ENCODE measurements around the gene KIAA0232.

DNA sequence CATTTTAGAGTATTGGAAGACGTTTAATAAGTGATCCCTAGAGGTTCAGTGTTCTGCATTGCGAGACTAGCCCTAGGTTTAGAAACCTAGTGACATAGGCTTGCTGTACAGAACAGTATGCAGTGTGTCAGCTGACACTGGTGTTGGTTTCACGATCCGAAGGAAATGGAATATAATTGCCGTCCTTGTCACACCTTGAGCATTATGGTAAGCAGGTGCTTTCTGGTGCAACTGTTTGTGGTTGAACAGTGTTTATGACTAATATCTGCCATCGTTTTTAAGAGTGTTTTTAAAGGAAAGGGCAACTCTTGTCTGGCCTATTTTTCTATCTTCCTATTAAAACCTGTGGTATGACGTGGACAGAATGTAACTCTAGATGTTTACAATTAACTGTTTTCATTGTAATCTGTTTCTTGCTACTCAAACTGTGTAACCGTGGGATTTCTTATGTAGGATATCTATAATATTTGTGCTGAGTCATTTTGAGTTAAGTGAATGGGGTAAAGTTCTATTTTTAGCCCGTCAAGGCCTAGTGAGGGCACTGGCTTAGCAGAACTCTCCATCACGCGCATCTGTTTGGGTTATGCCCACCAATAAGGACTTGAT is 73.3 kb downstream of the KIAA0232 start:
- TF ChIP-seq, protein P1, sequence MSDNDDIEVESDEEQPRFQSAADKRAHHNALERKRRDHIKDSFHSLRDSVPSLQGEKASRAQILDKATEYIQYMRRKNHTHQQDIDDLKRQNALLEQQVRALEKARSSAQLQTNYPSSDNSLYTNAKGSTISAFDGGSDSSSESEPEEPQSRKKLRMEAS (IDR thresholded peaks at IDR 0.05): no peak
- TF ChIP-seq, protein P2, sequence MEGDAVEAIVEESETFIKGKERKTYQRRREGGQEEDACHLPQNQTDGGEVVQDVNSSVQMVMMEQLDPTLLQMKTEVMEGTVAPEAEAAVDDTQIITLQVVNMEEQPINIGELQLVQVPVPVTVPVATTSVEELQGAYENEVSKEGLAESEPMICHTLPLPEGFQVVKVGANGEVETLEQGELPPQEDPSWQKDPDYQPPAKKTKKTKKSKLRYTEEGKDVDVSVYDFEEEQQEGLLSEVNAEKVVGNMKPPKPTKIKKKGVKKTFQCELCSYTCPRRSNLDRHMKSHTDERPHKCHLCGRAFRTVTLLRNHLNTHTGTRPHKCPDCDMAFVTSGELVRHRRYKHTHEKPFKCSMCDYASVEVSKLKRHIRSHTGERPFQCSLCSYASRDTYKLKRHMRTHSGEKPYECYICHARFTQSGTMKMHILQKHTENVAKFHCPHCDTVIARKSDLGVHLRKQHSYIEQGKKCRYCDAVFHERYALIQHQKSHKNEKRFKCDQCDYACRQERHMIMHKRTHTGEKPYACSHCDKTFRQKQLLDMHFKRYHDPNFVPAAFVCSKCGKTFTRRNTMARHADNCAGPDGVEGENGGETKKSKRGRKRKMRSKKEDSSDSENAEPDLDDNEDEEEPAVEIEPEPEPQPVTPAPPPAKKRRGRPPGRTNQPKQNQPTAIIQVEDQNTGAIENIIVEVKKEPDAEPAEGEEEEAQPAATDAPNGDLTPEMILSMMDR (IDR thresholded peaks at IDR 0.05; ENCODE audit: low read depth, low read length, missing input control): no peak
- TF ChIP-seq, protein P3, sequence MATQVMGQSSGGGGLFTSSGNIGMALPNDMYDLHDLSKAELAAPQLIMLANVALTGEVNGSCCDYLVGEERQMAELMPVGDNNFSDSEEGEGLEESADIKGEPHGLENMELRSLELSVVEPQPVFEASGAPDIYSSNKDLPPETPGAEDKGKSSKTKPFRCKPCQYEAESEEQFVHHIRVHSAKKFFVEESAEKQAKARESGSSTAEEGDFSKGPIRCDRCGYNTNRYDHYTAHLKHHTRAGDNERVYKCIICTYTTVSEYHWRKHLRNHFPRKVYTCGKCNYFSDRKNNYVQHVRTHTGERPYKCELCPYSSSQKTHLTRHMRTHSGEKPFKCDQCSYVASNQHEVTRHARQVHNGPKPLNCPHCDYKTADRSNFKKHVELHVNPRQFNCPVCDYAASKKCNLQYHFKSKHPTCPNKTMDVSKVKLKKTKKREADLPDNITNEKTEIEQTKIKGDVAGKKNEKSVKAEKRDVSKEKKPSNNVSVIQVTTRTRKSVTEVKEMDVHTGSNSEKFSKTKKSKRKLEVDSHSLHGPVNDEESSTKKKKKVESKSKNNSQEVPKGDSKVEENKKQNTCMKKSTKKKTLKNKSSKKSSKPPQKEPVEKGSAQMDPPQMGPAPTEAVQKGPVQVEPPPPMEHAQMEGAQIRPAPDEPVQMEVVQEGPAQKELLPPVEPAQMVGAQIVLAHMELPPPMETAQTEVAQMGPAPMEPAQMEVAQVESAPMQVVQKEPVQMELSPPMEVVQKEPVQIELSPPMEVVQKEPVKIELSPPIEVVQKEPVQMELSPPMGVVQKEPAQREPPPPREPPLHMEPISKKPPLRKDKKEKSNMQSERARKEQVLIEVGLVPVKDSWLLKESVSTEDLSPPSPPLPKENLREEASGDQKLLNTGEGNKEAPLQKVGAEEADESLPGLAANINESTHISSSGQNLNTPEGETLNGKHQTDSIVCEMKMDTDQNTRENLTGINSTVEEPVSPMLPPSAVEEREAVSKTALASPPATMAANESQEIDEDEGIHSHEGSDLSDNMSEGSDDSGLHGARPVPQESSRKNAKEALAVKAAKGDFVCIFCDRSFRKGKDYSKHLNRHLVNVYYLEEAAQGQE (IDR thresholded peaks at IDR 0.05): no peak
- TF ChIP-seq, protein P4, sequence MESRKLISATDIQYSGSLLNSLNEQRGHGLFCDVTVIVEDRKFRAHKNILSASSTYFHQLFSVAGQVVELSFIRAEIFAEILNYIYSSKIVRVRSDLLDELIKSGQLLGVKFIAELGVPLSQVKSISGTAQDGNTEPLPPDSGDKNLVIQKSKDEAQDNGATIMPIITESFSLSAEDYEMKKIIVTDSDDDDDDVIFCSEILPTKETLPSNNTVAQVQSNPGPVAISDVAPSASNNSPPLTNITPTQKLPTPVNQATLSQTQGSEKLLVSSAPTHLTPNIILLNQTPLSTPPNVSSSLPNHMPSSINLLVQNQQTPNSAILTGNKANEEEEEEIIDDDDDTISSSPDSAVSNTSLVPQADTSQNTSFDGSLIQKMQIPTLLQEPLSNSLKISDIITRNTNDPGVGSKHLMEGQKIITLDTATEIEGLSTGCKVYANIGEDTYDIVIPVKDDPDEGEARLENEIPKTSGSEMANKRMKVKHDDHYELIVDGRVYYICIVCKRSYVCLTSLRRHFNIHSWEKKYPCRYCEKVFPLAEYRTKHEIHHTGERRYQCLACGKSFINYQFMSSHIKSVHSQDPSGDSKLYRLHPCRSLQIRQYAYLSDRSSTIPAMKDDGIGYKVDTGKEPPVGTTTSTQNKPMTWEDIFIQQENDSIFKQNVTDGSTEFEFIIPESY (IDR thresholded peaks at IDR 0.05): no peak
- TF ChIP-seq HNF4G (IDR thresholded peaks at IDR 0.05) (no peak), YY1 (IDR thresholded peaks at IDR 0.05) (no peak), EGR1 (IDR thresholded peaks at IDR 0.05; ENCODE audit: low read depth in 2 of 2) (no peak)
